ENCODE measurements around the gene DESI1.

- TF ChIP-seq POLR2A (IDR thresholded peaks at IDR 0.05) (no peak), CTCF (IDR thresholded peaks at IDR 0.05) (no peak)
Observed at GRCh38 chr22:41587347-41587723, 33.5 kb downstream of the DESI1 start.

All from thyroid gland (tissue), 4 donors.